Measurements from ENCODE around the gene AMTN. TPM values are rescaled to one million over a fixed set of nuclear protein-coding genes. Genes with fewer than 3 reads are reported as not detected.
"Not testable (repeated sequence)": the region's sequence is repeated elsewhere in the genome, so short reads cannot be mapped to it uniquely, and the experiment has no call there.

Gene AMTN
- total RNA-seq (2014; rRNA removed; shearing (Covaris generic)): 0.23 and 0.26 TPM in 2 replicates

DNA sequence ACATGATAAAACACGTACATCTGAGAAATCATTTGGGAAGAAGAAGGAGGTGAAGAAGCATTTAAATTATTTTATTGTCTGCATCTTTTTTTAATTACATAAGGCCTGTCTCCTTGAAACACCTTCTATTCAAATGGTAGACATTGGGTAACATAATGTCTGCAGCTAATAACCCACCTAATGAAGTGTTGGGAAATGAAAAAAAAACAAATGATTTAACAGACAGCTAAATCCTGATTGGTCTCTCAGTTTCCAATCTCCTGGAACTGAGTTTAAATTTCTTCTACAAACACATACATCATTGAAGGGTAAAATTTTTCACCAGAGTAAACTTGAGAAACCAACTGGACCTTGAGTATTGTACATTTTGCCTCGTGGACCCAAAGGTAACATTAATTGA is at the start of gene AMTN:
AMTN (plus strand) TSS at position 301 of the 400 bp plus-strand sequence. CDS start 209 bp downstream, outside the sequence.
- H3K27ac ChIP-seq: no peak within 1 kb of the TSS
- no peaks in the 10 kb centered on the region for H3K27me3 ChIP-seq
- H3K4me1 ChIP-seq: 0 out of 2 replicates have a peak, but pooled peaks cover 4% of the 10 kb centered on the region
- DNase-seq: no peak
- no peak within 1 kb of the TSS for H3K4me3 ChIP-seq
- H3K9me3 ChIP-seq (replicated peaks): no peaks in the 10 kb centered on the region
- no peaks in the 10 kb centered on the region for H3K36me3 ChIP-seq

- Histone ChIP-seq H3K4me3 (no peak within 1 kb of the TSS), H3K27ac (no peak within 1 kb of the TSS), H3K4me1 (no peaks in the 10 kb centered on the region), H3K36me3 (no peaks in the 10 kb centered on the region), H3K27me3 (no peaks in the 10 kb centered on the region), H3K9me3 (replicated peaks) (no peaks in the 10 kb centered on the region)
- no peak for DNase-seq
These were observed 46.5 kb upstream of the AMTN start, which contains the start of gene MUC7 for GRCh38 chr4:70471897-70472296. TSS of gene MUC7 (plus strand) at chr4:70472197. CDS start at chr4:70474022, 1,825 bp downstream.

DNA sequence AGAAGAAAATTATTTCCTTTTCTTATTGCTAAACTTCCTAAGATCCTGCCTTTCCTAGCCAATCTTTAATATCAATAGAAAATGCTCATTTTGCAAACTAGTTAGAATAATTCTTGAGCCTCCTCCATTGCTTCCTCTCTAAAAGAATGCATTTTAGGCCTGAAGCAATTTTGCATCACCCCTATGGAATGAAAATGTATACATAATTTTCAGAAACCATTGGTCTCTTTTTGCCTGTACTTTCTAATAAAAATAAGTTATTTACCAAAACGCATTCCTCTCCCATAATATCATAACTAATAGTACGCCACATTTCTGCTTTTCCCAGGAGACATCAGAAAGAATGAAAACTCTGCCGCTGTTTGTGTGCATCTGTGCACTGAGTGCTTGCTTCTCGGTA is 44.7 kb upstream of the AMTN start:
- Histone ChIP-seq H3K4me1 (no peaks in the 10 kb centered on the region), H3K36me3 (no peaks in the 10 kb centered on the region), H3K27ac (no peak overlapping the region), H3K27me3 (peaks cover 7% of the 10 kb centered on the region; the same call in 1 of the 2 replicates), H3K4me3 (no peak overlapping the region), H3K9me3 (replicated peaks) (no peaks in the 10 kb centered on the region)
- no peak for DNase-seq

GRCh38 chr4:70488748-70489147 is 29.6 kb upstream of the AMTN start:
- no peak for DNase-seq
- no peaks in the 10 kb centered on the region for H3K4me1 ChIP-seq
- no peak overlapping the region for H3K4me3 ChIP-seq
- H3K27ac ChIP-seq: no peak overlapping the region
- no peaks in the 10 kb centered on the region for H3K36me3 ChIP-seq
- no peaks in the 10 kb centered on the region for H3K27me3 ChIP-seq
- no peaks in the 10 kb centered on the region for H3K9me3 ChIP-seq (replicated peaks)

- Histone ChIP-seq H3K27ac (no peak overlapping the region), H3K4me3 (no peak overlapping the region), H3K27me3 (no peaks in the 10 kb centered on the region), H3K9me3 (replicated peaks) (no peaks in the 10 kb centered on the region), H3K4me1 (no peaks in the 10 kb centered on the region), H3K36me3 (no peaks in the 10 kb centered on the region)
- DNase-seq: no peak
These were observed 22.1 kb upstream of the AMTN start for GRCh38 chr4:70496231-70496630.

DNA sequence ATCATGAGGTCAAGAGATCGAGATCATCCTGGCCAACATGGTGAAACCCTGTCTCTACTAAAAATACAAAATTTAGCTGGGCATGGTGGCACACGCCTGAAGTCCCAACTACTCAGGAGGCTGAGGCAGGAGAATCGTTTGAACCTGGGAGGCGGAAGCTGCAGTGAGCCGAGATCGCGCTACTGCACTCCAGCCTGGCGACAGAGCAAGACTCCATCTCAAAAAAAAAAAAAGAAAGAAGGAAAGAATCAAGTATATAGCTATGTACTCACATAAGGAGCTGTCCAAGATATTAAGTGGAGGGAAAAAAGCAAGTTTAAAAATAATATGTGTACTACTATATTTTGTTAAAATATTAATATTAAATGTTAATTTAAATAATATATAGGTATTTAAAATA is 16.5 kb upstream of the AMTN start:
- DNase-seq: peak in 1 of 2 experiments; percentile 7
- H3K36me3 ChIP-seq; H3K27me3 ChIP-seq; H3K4me1 ChIP-seq; H3K27ac ChIP-seq; H3K4me3 ChIP-seq; H3K9me3 ChIP-seq (replicated peaks): not testable (repeated sequence)

DNA sequence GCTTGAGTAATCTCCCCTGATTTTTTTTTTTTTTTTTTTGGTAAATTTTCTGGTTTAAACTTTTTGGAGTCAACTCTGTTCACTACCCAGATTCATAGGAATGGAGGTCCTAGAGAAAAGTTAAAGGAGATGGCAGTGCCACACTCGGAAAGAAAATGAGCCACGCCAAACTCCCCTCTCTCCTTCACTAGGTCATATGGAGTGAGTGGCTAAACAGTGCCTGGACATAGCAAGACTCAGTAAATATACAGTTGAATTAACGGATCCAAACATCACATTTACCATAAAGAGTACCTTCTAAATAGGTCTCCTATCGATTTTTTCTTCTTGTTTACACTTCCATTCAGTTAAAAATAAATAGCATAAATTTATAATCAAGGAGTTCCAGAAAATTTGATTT is 13.6 kb upstream of the AMTN start:
- H3K9me3 ChIP-seq (replicated peaks): no peaks in the 10 kb centered on the region
- H3K36me3 ChIP-seq: no peaks in the 10 kb centered on the region
- no peaks in the 10 kb centered on the region for H3K27me3 ChIP-seq
- no peak overlapping the region for H3K4me3 ChIP-seq
- DNase-seq: no peak
- H3K4me1 ChIP-seq: no peaks in the 10 kb centered on the region
- no peak overlapping the region for H3K27ac ChIP-seq

- H3K9me3 ChIP-seq (replicated peaks): no peaks in the 10 kb centered on the region
- no peaks in the 10 kb centered on the region for H3K27me3 ChIP-seq
- H3K36me3 ChIP-seq: no peaks in the 10 kb centered on the region
- peak; percentile 48 to 68 for DNase-seq
- H3K27ac ChIP-seq: no peak overlapping the region
- no peak overlapping the region for H3K4me3 ChIP-seq
- H3K4me1 ChIP-seq: no peaks in the 10 kb centered on the region
These were observed 13.1 kb upstream of the AMTN start for GRCh38 chr4:70505151-70505748.

- Histone ChIP-seq H3K9me3 (replicated peaks) (no peaks in the 10 kb centered on the region), H3K27me3 (no peaks in the 10 kb centered on the region), H3K4me1 (no peaks in the 10 kb centered on the region), H3K4me3 (no peak overlapping the region), H3K27ac (no peak overlapping the region), H3K36me3 (no peaks in the 10 kb centered on the region)
- no peak for DNase-seq
These were observed 9.6 kb upstream of the AMTN start for GRCh38 chr4:70508801-70509200.

DNA sequence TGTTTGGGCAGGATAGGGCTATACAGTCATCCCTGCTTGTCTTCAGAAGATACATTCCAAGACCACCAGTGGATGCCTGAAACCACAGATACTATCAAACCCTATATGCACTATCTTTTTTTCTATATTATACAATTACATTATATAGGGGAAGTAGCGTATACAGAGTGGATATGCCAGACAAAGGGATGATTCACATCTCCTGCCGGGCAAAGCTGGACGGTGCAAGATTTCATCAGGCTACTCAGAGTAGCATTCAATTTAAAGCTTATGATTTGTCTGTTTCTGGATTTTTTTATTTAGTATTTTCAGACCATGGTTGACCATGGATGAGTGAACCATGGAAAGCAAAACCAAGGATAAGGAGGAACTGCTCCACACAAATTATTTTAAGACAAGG is 7.0 kb upstream of the AMTN start:
- no peaks in the 10 kb centered on the region for H3K4me1 ChIP-seq
- no peak overlapping the region for H3K27ac ChIP-seq
- H3K36me3 ChIP-seq: no peaks in the 10 kb centered on the region
- H3K27me3 ChIP-seq: no peaks in the 10 kb centered on the region
- H3K9me3 ChIP-seq (replicated peaks): no peaks in the 10 kb centered on the region
- no peak for DNase-seq
- no peak overlapping the region for H3K4me3 ChIP-seq

DNA sequence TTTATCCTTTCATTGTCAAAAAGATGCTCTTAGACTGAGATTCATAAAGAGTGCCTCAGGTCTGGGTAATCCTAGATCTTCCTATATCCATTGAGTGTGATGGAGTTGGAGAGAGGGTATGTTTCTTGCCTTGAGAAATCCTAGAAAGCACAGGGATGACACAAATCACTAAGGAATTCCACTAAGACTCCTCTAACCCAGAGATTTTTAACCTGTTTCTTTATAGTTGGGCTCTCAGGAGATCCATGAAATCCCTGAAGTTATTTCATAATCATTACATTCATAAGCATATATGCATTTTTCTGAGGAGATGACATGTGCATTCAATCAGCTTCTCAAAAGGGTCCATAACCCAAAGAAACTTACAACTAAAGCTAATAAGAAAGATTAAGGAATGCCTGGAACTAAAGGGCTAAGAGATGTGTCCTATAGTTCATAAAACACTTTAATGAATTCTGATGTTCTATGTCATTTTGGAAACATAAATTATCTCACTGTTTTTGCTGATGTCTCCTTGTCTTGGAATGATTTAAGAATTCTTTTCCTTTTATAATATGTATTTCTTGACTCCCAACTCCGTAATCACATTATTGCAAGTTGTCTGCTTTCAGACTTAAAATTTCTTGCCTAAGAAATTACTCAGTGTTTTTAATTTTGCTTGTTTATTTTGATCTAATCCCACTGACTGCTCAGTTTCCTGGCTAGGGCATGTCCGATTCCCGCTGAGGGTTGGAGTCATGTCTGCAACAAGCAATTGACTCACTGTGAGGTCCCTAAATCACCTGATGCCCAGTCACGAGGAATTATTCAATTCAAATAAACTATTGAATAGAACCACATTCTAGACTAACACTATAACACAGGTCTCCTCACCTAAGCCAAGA is 2.8 kb upstream of the AMTN start:
- H3K4me3 ChIP-seq: no peak overlapping the region
- H3K27me3 ChIP-seq: no peaks in the 10 kb centered on the region
- no peak overlapping the region for H3K27ac ChIP-seq
- no peak for DNase-seq
- H3K9me3 ChIP-seq (replicated peaks): no peaks in the 10 kb centered on the region
- no peaks in the 10 kb centered on the region for H3K36me3 ChIP-seq
- no peaks in the 10 kb centered on the region for H3K4me1 ChIP-seq

- H3K9me3 ChIP-seq (replicated peaks): no peaks in the 10 kb centered on the region
- H3K27me3 ChIP-seq: no peaks in the 10 kb centered on the region
- no peak for DNase-seq
- 0 out of 2 replicates have a peak, but pooled peaks cover 4% of the 10 kb centered on the region for H3K4me1 ChIP-seq
- no peak overlapping the region for H3K4me3 ChIP-seq
- no peaks in the 10 kb centered on the region for H3K36me3 ChIP-seq
- no peak overlapping the region for H3K27ac ChIP-seq
These were observed 347 bp downstream of the AMTN start for GRCh38 chr4:70518716-70519115.

DNA sequence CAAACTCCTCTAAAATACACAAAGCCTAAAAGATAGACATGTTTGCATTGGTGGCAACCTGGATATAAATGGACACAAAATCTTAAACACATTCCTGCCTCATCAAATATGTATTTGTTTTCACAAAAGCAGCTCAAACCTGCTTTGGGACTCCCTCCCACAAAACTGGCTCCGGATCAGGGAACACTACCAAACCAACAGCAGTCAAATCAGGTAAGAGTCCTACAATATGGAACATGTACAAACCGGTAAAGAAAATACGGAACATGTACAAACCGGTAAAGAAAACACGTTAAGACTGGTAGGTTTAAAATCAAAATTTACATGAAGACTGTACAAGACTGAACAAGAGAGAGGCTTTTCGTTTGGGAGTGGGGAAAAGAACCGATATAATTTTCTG is 4.3 kb downstream of the AMTN start:
- Histone ChIP-seq H3K4me3 (no peak overlapping the region), H3K4me1 (0 out of 2 replicates have a peak, but pooled peaks cover 4% of the 10 kb centered on the region), H3K27ac (no peak overlapping the region), H3K9me3 (replicated peaks) (no peaks in the 10 kb centered on the region), H3K27me3 (no peaks in the 10 kb centered on the region; the same call in 1 of the 2 replicates), H3K36me3 (no peaks in the 10 kb centered on the region)
- no peak for DNase-seq

DNA sequence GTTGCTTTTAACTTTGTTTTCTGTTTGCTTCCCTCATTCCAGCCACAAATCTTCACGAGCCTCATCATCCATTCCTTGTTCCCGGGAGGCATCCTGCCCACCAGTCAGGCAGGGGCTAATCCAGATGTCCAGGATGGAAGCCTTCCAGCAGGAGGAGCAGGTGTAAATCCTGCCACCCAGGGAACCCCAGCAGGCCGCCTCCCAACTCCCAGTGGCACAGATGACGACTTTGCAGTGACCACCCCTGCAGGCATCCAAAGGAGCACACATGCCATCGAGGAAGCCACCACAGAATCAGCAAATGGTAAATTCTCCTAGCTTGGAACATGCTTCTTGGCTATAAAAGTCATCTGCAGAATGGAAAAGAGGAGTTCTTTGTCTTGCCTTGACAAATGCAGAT is 12.6 kb downstream of the AMTN start:
- Histone ChIP-seq H3K27ac (no peak overlapping the region), H3K27me3 (no peaks in the 10 kb centered on the region), H3K4me3 (no peak overlapping the region), H3K9me3 (replicated peaks) (no peaks in the 10 kb centered on the region), H3K4me1 (no peaks in the 10 kb centered on the region), H3K36me3 (no peaks in the 10 kb centered on the region)
- no peak for DNase-seq

DNA sequence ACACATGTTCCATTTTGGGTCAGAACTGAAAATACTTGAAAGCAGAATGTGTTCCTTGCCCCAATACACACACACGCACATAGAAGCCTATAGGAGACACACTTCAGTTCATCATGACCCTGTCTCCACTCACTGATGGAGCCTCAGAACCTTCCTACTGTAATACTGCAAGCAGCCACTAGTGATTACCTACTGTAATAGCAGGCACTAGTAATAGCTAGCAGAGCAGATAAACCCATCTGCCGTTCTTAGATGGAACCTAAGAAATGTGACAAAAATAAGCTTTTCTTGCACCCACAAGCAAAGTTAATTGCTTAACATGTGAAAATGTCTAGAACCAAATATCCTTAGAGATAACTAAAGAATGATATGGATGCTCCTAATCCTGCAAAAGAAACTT is 13.6 kb downstream of the AMTN start:
- H3K27me3 ChIP-seq: no peaks in the 10 kb centered on the region
- H3K4me1 ChIP-seq: no peaks in the 10 kb centered on the region
- H3K27ac ChIP-seq: no peak overlapping the region
- H3K9me3 ChIP-seq (replicated peaks): no peaks in the 10 kb centered on the region
- no peaks in the 10 kb centered on the region for H3K36me3 ChIP-seq
- no peak for DNase-seq
- H3K4me3 ChIP-seq: no peak overlapping the region

All from SJCRH30 (cell line).